KMS-11 (cell line): ENCODE results near the gene PC.

Experiments used
- H2AFZ ChIP-seq: fragments of 200-600 bp; sonication (generic); 2 replicates; pipeline ENCODE4 v1.6.1; 2016; ENCODE audit warnings: antibody characterized with exemption, mixed run types, low read depth
- H3K27ac ChIP-seq: fragments of 200-600 bp; sonication (generic); 2 replicates; pipeline ENCODE4 v1.6.1; 2016; ENCODE audit warnings: mild to moderate bottlenecking, mixed run types
- H3K27me3 ChIP-seq: fragments of 200-600 bp; sonication (generic); 2 replicates; pipeline ENCODE4 v1.6.1; 2017; ENCODE audit warnings: mild to moderate bottlenecking, low read depth, mixed run types, moderate library complexity; ENCODE audit not compliant: insufficient read depth
- H3K36me3 ChIP-seq: fragments of 200-600 bp; sonication (generic); 2 replicates; pipeline ENCODE4 v1.6.1; 2017; ENCODE audit warnings: mild to moderate bottlenecking, mixed run types; ENCODE audit not compliant: insufficient read depth
- H3K4me1 ChIP-seq: fragments of 200-600 bp; sonication (generic); 2 replicates; pipeline ENCODE4 v1.6.1; 2016; ENCODE audit warnings: mild to moderate bottlenecking, low read depth, mixed run types; ENCODE audit not compliant: poor library complexity, severe bottlenecking
- H3K4me2 ChIP-seq: fragments of 200-600 bp; sonication (generic); 2 replicates; pipeline ENCODE4 v1.7.0; 2016; ENCODE audit warnings: mild to moderate bottlenecking, mixed run types
- H3K4me3 ChIP-seq: fragments of 200-600 bp; sonication (generic); IDR thresholded peaks from 2 replicates; pipeline ENCODE4 v1.6.1; 2017; ENCODE audit warnings: low read depth, low read length, mixed read lengths; ENCODE audit not compliant: insufficient read depth
- H3K79me2 ChIP-seq: fragments of 200-600 bp; sonication (generic); 2 replicates; pipeline ENCODE4 v1.6.1; 2016; ENCODE audit warnings: low read depth, mixed run types; ENCODE audit not compliant: insufficient read depth
- H3K9ac ChIP-seq: fragments of 200-600 bp; sonication (generic); 2 replicates; pipeline ENCODE4 v1.6.1; 2016; ENCODE audit warnings: mild to moderate bottlenecking, mixed run types
- H4K20me1 ChIP-seq: fragments of 200-600 bp; sonication (generic); 2 replicates; pipeline ENCODE4 v1.6.1; 2016; ENCODE audit warnings: mild to moderate bottlenecking, mixed run types; ENCODE audit not compliant: insufficient read depth
- CTCF ChIP-seq: fragments of 200-600 bp; sonication (generic); conservative IDR thresholded peaks from 2 replicates; pipeline ENCODE4 v1.6.1; 2017; ENCODE audit warnings: low read depth, mild to moderate bottlenecking, antibody characterized with exemption, low read length, moderate library complexity, mixed read lengths

PC gene

GRCh38 chr11:66918741-66919140 lies 39.4 kb downstream of the PC start:
- Histone ChIP-seq H2AFZ (no peak overlapping the region), H3K27ac (no peak overlapping the region), H3K9ac (no peak overlapping the region), H3K4me3 (no peak overlapping the region), H4K20me1 (no peaks in the 10 kb centered on the region), H3K4me2 (no peak overlapping the region), H3K27me3 (no peaks in the 10 kb centered on the region), H3K36me3 (no peaks in the 10 kb centered on the region), H3K79me2 (no peaks in the 10 kb centered on the region), H3K4me1 (peaks cover 7% of the 10 kb centered on the region)
- no peak for TF ChIP-seq CTCF

- no peaks in the 10 kb centered on the region for H3K79me2 ChIP-seq
- no peaks in the 10 kb centered on the region for H3K27me3 ChIP-seq
- no peak overlapping the region for H3K27ac ChIP-seq
- H3K4me2 ChIP-seq: no peak overlapping the region
- no peaks in the 10 kb centered on the region for H4K20me1 ChIP-seq
- H2AFZ ChIP-seq: no peak overlapping the region
- peaks cover 7% of the 10 kb centered on the region for H3K4me1 ChIP-seq
- H3K4me3 ChIP-seq: no peak overlapping the region
- no peaks in the 10 kb centered on the region for H3K36me3 ChIP-seq
- TF ChIP-seq CTCF: no peak
- no peak overlapping the region for H3K9ac ChIP-seq
These were observed 42.3 kb downstream of the PC start for GRCh38 chr11:66915866-66916265.

GRCh38 chr11:66915046-66915832 lies 42.9 kb downstream of the PC start:
- Histone ChIP-seq H3K27ac (no peak overlapping the region), H3K79me2 (no peaks in the 10 kb centered on the region), H3K4me3 (no peak overlapping the region), H4K20me1 (no peaks in the 10 kb centered on the region), H3K27me3 (no peaks in the 10 kb centered on the region), H3K4me2 (no peak overlapping the region), H2AFZ (no peak overlapping the region), H3K9ac (no peak overlapping the region), H3K36me3 (no peaks in the 10 kb centered on the region), H3K4me1 (peaks cover 7% of the 10 kb centered on the region)
- no peak for TF ChIP-seq CTCF

- H3K27ac ChIP-seq: no peak overlapping the region
- no peak for TF ChIP-seq CTCF
- peaks cover 3% of the 10 kb centered on the region for H3K4me1 ChIP-seq
- no peaks in the 10 kb centered on the region for H3K27me3 ChIP-seq
- no peak overlapping the region for H3K4me3 ChIP-seq
- no peak overlapping the region for H2AFZ ChIP-seq
- H3K36me3 ChIP-seq: no peaks in the 10 kb centered on the region
- H3K79me2 ChIP-seq: no peaks in the 10 kb centered on the region
- H3K9ac ChIP-seq: no peak overlapping the region
- no peak overlapping the region for H3K4me2 ChIP-seq
- H4K20me1 ChIP-seq: no peaks in the 10 kb centered on the region
These were observed 43.7 kb downstream of the PC start for GRCh38 chr11:66914505-66914904.
